ENCODE measurements around the gene KEL. TPM values are rescaled to one million over a fixed set of nuclear protein-coding genes. Genes with fewer than 3 reads are reported as not detected.

The KEL gene
- total and polyA plus RNA-seq, 3 experiments from 2014 or later: 0.20 TPM; not detected in 2

GRCh38 chr7:142891490-142892082 is 70.6 kb downstream of the KEL start:
- no peak overlapping the region for H3K27ac ChIP-seq (ENCODE audit: low read depth, low read length)
- no peak overlapping the region for H3K27ac Mint-ChIP-seq
- H3K4me3 Mint-ChIP-seq: no peak overlapping the region
- H3K36me3 Mint-ChIP-seq: no peaks in the 10 kb centered on the region
- no peaks in the 10 kb centered on the region for H3K36me3 ChIP-seq (ENCODE audit: insufficient read depth, low read length)
- no peaks in the 10 kb centered on the region for H3K4me1 Mint-ChIP-seq
- H3K4me3 ChIP-seq (ENCODE audit: low read length): no peak overlapping the region
- H3K9me3 ChIP-seq (ENCODE audit: low read length): no peaks in the 10 kb centered on the region
- H3K9me3 Mint-ChIP-seq: no peaks in the 10 kb centered on the region
- no peaks in the 10 kb centered on the region for H3K27me3 ChIP-seq (ENCODE audit: insufficient read depth, low read length, poor library complexity, severe bottlenecking)
- CTCF ChIA-PET: no interaction called here
- POLR2A ChIA-PET: no interaction called here
- H3K27me3 Mint-ChIP-seq: peaks cover 8 to 20% of the 10 kb centered on the region in 2 donors
- no peak for DNase-seq
- no peaks in the 10 kb centered on the region for H3K4me1 ChIP-seq (ENCODE audit: insufficient read depth, low read length)

Other genes starting within 250 kb of the KEL start
- not detected for gene PRSS1, start 212.9 kb downstream of the KEL start, total RNA-seq
- not detected for gene PRSS1, start 212.9 kb downstream of the KEL start, polyA plus RNA-seq
- gene PRSS2, start 191.4 kb downstream of the KEL start, total RNA-seq: not detected
- gene PRSS2, start 191.4 kb downstream of the KEL start, polyA plus RNA-seq: not detected
- gene EPHB6, start 107.3 kb downstream of the KEL start, total RNA-seq: 1 to 10 TPM; 6.0 to 8.1 TPM
- gene EPHB6, start 107.3 kb downstream of the KEL start, polyA plus RNA-seq: 13.7 TPM
- gene TRPV6, start 76.6 kb downstream of the KEL start, total RNA-seq: not detected
- gene TRPV6, start 76.6 kb downstream of the KEL start, polyA plus RNA-seq: not detected
- not detected for gene TRPV5, start 28.6 kb downstream of the KEL start, total RNA-seq
- gene TRPV5, start 28.6 kb downstream of the KEL start, polyA plus RNA-seq: not detected
- not detected for gene LLCFC1, start 22.9 kb downstream of the KEL start, total RNA-seq
- not detected for gene LLCFC1, start 22.9 kb downstream of the KEL start, polyA plus RNA-seq
- gene OR9A2, start 64.8 kb upstream of the KEL start, total RNA-seq: not detected
- not detected for gene OR9A2, start 64.8 kb upstream of the KEL start, polyA plus RNA-seq
- gene OR6V1, start 90.0 kb upstream of the KEL start, total RNA-seq: not detected
- gene OR6V1, start 90.0 kb upstream of the KEL start, polyA plus RNA-seq: not detected
- not detected for gene PIP, start 169.7 kb upstream of the KEL start, total RNA-seq
- gene PIP, start 169.7 kb upstream of the KEL start, polyA plus RNA-seq: not detected
- not detected for gene TAS2R39, start 221.1 kb upstream of the KEL start, total RNA-seq
- gene TAS2R39, start 221.1 kb upstream of the KEL start, polyA plus RNA-seq: not detected